ENCODE results near the gene WDR27. TPM values are rescaled to one million over a fixed set of nuclear protein-coding genes. Genes with fewer than 3 reads are reported as not detected.

Gene WDR27
- polyA plus RNA-seq, 4 donors, result 9.7 to 62.2 (median 14.7) TPM

GRCh38 chr6:169566961-169567750 is 134.7 kb downstream of the WDR27 start:
- Histone ChIP-seq H3K36me3 (ENCODE audit: control insufficient read depth in 3 of 3, insufficient read depth in 2 of 3, low read depth in 1 of 3, low read length in 3 of 3) (peaks cover 0 to 9% (median 0%) of the 10 kb centered on the region in 3 donors), H3K27me3 (ENCODE audit: control insufficient read depth in 3 of 3, insufficient read depth in 3 of 3, low read length in 3 of 3) (no peaks in the 10 kb centered on the region), H3K27ac (ENCODE audit: low read depth in 1 of 3, low read length in 2 of 3) (no peak overlapping the region), H3K4me3 (ENCODE audit: low read depth in 1 of 3, low read length in 3 of 3) (no peak overlapping the region), H3K9me3 (ENCODE audit: control insufficient read depth in 2 of 2, insufficient read depth in 1 of 2, low read depth in 1 of 2, low read length in 1 of 2) (peaks cover 0 to 6% of the 10 kb centered on the region in 2 donors), H3K4me1 (ENCODE audit: control insufficient read depth in 3 of 3, insufficient read depth in 2 of 3, low read depth in 1 of 3, low read length in 2 of 3) (no peaks in the 10 kb centered on the region)
- WGBS, 3 donors, result 91% methylated on average over 19 of the region's 19 CpGs
- DNase-seq, result no peak
- FAIRE-seq, result no peak

GRCh38 chr6:169566319-169566718 is 135.5 kb downstream of the WDR27 start:
- no peaks in the 10 kb centered on the region for H3K27me3 ChIP-seq (ENCODE audit: control insufficient read depth in 3 of 3, insufficient read depth in 3 of 3, low read length in 3 of 3)
- H3K4me1 ChIP-seq (ENCODE audit: control insufficient read depth in 3 of 3, insufficient read depth in 2 of 3, low read depth in 1 of 3, low read length in 2 of 3), result no peaks in the 10 kb centered on the region
- H3K36me3 ChIP-seq (ENCODE audit: control insufficient read depth in 3 of 3, insufficient read depth in 2 of 3, low read depth in 1 of 3, low read length in 3 of 3), result peaks cover 0 to 9% (median 0%) of the 10 kb centered on the region in 3 donors
- no peak overlapping the region for H3K27ac ChIP-seq (ENCODE audit: low read depth in 1 of 3, low read length in 2 of 3)
- H3K9me3 ChIP-seq (ENCODE audit: control insufficient read depth in 2 of 2, insufficient read depth in 1 of 2, low read depth in 1 of 2, low read length in 1 of 2), result peaks cover 0 to 6% of the 10 kb centered on the region in 2 donors
- H3K4me3 ChIP-seq (ENCODE audit: low read depth in 1 of 3, low read length in 3 of 3), result no peak overlapping the region
- no peak for FAIRE-seq
- 80 to 85% (median 82%) methylated on average over 11 of the region's 11 CpGs for WGBS, 3 donors
- DNase-seq, result no peak

- H3K36me3 ChIP-seq (ENCODE audit: control insufficient read depth in 3 of 3, insufficient read depth in 2 of 3, low read depth in 1 of 3, low read length in 3 of 3), result peaks cover 0 to 9% (median 0%) of the 10 kb centered on the region in 3 donors
- no peak overlapping the region for H3K27ac ChIP-seq (ENCODE audit: low read depth in 1 of 3, low read length in 2 of 3)
- WGBS, 3 donors, result 89 to 93% (median 92%) methylated on average over 33 of the region's 33 CpGs
- H3K27me3 ChIP-seq (ENCODE audit: control insufficient read depth in 3 of 3, insufficient read depth in 3 of 3, low read length in 3 of 3), result no peaks in the 10 kb centered on the region
- no peak overlapping the region for H3K4me3 ChIP-seq (ENCODE audit: low read depth in 1 of 3, low read length in 3 of 3)
- FAIRE-seq (no peak), DNase-seq (no peak)
- H3K4me1 ChIP-seq (ENCODE audit: control insufficient read depth in 3 of 3, insufficient read depth in 2 of 3, low read depth in 1 of 3, low read length in 2 of 3), result no peaks in the 10 kb centered on the region
- H3K9me3 ChIP-seq (ENCODE audit: control insufficient read depth in 2 of 2, insufficient read depth in 1 of 2, low read depth in 1 of 2, low read length in 1 of 2), result peaks cover 0 to 12% of the 10 kb centered on the region in 2 donors
Observed at GRCh38 chr6:169564453-169565240, 137.2 kb downstream of the WDR27 start.

- H3K4me3 ChIP-seq (ENCODE audit: low read depth in 1 of 3, low read length in 3 of 3), result no peak overlapping the region
- H3K27me3 ChIP-seq (ENCODE audit: control insufficient read depth in 3 of 3, insufficient read depth in 3 of 3, low read length in 3 of 3), result no peaks in the 10 kb centered on the region
- 97 to 100% (median 98%) methylated on average over 1 of the region's 1 CpG for WGBS, 3 donors
- H3K27ac ChIP-seq (ENCODE audit: low read depth in 1 of 3, low read length in 2 of 3), result no peak overlapping the region
- H3K4me1 ChIP-seq (ENCODE audit: control insufficient read depth in 3 of 3, insufficient read depth in 2 of 3, low read depth in 1 of 3, low read length in 2 of 3), result no peaks in the 10 kb centered on the region
- FAIRE-seq (no peak), DNase-seq (no peak)
- H3K36me3 ChIP-seq (ENCODE audit: control insufficient read depth in 3 of 3, insufficient read depth in 2 of 3, low read depth in 1 of 3, low read length in 3 of 3), result peaks cover 0 to 11% (median 0%) of the 10 kb centered on the region in 3 donors
- peaks cover 0 to 12% of the 10 kb centered on the region in 2 donors for H3K9me3 ChIP-seq (ENCODE audit: control insufficient read depth in 2 of 2, insufficient read depth in 1 of 2, low read depth in 1 of 2, low read length in 1 of 2)
Observed at GRCh38 chr6:169561665-169562064, 140.2 kb downstream of the WDR27 start.

- Histone ChIP-seq H3K9me3 (ENCODE audit: control insufficient read depth in 2 of 2, insufficient read depth in 1 of 2, low read depth in 1 of 2, low read length in 1 of 2) (peaks cover 0 to 12% of the 10 kb centered on the region in 2 donors), H3K27ac (ENCODE audit: low read depth in 1 of 3, low read length in 2 of 3) (no peak overlapping the region), H3K4me3 (ENCODE audit: low read depth in 1 of 3, low read length in 3 of 3) (no peak overlapping the region), H3K27me3 (ENCODE audit: control insufficient read depth in 3 of 3, insufficient read depth in 3 of 3, low read length in 3 of 3) (no peaks in the 10 kb centered on the region), H3K4me1 (ENCODE audit: control insufficient read depth in 3 of 3, insufficient read depth in 2 of 3, low read depth in 1 of 3, low read length in 2 of 3) (no peaks in the 10 kb centered on the region), H3K36me3 (ENCODE audit: control insufficient read depth in 3 of 3, insufficient read depth in 2 of 3, low read depth in 1 of 3, low read length in 3 of 3) (peaks cover 0 to 16% (median 0%) of the 10 kb centered on the region in 3 donors)
- DNase-seq, result no peak
- FAIRE-seq, result no peak
- 88 to 96% (median 93%) methylated on average over 10 of the region's 10 CpGs for WGBS, 3 donors
Observed at GRCh38 chr6:169559592-169559991, 142.2 kb downstream of the WDR27 start.

GRCh38 chr6:169558774-169559441 is 142.9 kb downstream of the WDR27 start:
- Histone ChIP-seq H3K27ac (ENCODE audit: low read depth in 1 of 3, low read length in 2 of 3) (no peak overlapping the region), H3K27me3 (ENCODE audit: control insufficient read depth in 3 of 3, insufficient read depth in 3 of 3, low read length in 3 of 3) (no peaks in the 10 kb centered on the region), H3K4me3 (ENCODE audit: low read depth in 1 of 3, low read length in 3 of 3) (no peak overlapping the region), H3K9me3 (ENCODE audit: control insufficient read depth in 2 of 2, insufficient read depth in 1 of 2, low read depth in 1 of 2, low read length in 1 of 2) (peaks cover 0 to 12% of the 10 kb centered on the region in 2 donors), H3K36me3 (ENCODE audit: control insufficient read depth in 3 of 3, insufficient read depth in 2 of 3, low read depth in 1 of 3, low read length in 3 of 3) (peaks cover 0 to 14% (median 0%) of the 10 kb centered on the region in 3 donors), H3K4me1 (ENCODE audit: control insufficient read depth in 3 of 3, insufficient read depth in 2 of 3, low read depth in 1 of 3, low read length in 2 of 3) (no peaks in the 10 kb centered on the region)
- 95 to 99% (median 95%) methylated on average over 9 of the region's 9 CpGs for WGBS, 3 donors
- no peak for DNase-seq
- no peak for FAIRE-seq

- Histone ChIP-seq H3K36me3 (ENCODE audit: control insufficient read depth in 3 of 3, insufficient read depth in 2 of 3, low read depth in 1 of 3, low read length in 3 of 3) (peaks cover 0 to 14% (median 0%) of the 10 kb centered on the region in 3 donors), H3K9me3 (ENCODE audit: control insufficient read depth in 2 of 2, insufficient read depth in 1 of 2, low read depth in 1 of 2, low read length in 1 of 2) (peaks cover 0 to 12% of the 10 kb centered on the region in 2 donors), H3K4me1 (ENCODE audit: control insufficient read depth in 3 of 3, insufficient read depth in 2 of 3, low read depth in 1 of 3, low read length in 2 of 3) (no peaks in the 10 kb centered on the region), H3K4me3 (ENCODE audit: low read depth in 1 of 3, low read length in 3 of 3) (no peak overlapping the region), H3K27ac (ENCODE audit: low read depth in 1 of 3, low read length in 2 of 3) (no peak overlapping the region), H3K27me3 (ENCODE audit: control insufficient read depth in 3 of 3, insufficient read depth in 3 of 3, low read length in 3 of 3) (no peaks in the 10 kb centered on the region)
- no peak for DNase-seq
- no peak for FAIRE-seq
- WGBS, 3 donors, result 95 to 97% (median 96%) methylated on average over 8 of the region's 8 CpGs
Observed at GRCh38 chr6:169558378-169558773, 143.5 kb downstream of the WDR27 start.

- Histone ChIP-seq H3K36me3 (ENCODE audit: control insufficient read depth in 3 of 3, insufficient read depth in 2 of 3, low read depth in 1 of 3, low read length in 3 of 3) (peaks cover 0 to 14% (median 0%) of the 10 kb centered on the region in 3 donors), H3K4me3 (ENCODE audit: low read depth in 1 of 3, low read length in 3 of 3) (no peak overlapping the region), H3K27ac (ENCODE audit: low read depth in 1 of 3, low read length in 2 of 3) (no peak overlapping the region), H3K4me1 (ENCODE audit: control insufficient read depth in 3 of 3, insufficient read depth in 2 of 3, low read depth in 1 of 3, low read length in 2 of 3) (no peaks in the 10 kb centered on the region), H3K27me3 (ENCODE audit: control insufficient read depth in 3 of 3, insufficient read depth in 3 of 3, low read length in 3 of 3) (no peaks in the 10 kb centered on the region), H3K9me3 (ENCODE audit: control insufficient read depth in 2 of 2, insufficient read depth in 1 of 2, low read depth in 1 of 2, low read length in 1 of 2) (peaks cover 0 to 11% of the 10 kb centered on the region in 2 donors)
- DNase-seq, result no peak
- FAIRE-seq, result no peak
- WGBS, 3 donors, result 95 to 97% (median 97%) methylated on average over 1 of the region's 1 CpG
Observed at GRCh38 chr6:169557887-169558286, 143.9 kb downstream of the WDR27 start.
